Measurements from ENCODE around the gene SPINT4. TPM values are rescaled to one million over a fixed set of nuclear protein-coding genes. Genes with fewer than 3 reads are reported as not detected.

The SPINT4 gene
- total RNA-seq, 1 experiment from 2014 or later, result not detected

DNA sequence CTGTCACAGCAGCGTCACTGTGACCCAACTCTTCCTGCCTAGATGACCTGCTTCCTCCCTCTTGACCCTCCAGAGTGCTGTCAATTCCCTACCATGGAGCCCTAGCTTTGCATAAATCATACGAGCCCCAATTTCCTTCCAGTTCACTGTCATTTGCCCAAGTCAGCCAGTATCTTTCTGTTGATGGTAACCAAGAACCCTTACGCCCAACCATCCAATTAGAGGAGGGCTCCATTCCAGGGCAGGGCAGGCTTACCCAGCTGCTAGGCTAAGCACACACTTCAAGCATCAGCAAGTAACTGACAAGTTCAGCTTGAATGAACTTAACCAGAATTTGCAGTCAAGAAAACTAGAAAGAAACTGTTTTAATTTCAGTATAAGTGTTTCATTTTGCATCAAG is 43.8 kb downstream of the SPINT4 start:
- no peaks in the 10 kb centered on the region for H3K4me1 ChIP-seq (ENCODE audit: low read length)
- no peaks in the 10 kb centered on the region for H3K27me3 ChIP-seq (ENCODE audit: low read length)
- H3K9me3 ChIP-seq (ENCODE audit: low read length), result no peaks in the 10 kb centered on the region
- no peaks in the 10 kb centered on the region for H3K36me3 ChIP-seq (ENCODE audit: insufficient read depth, low read length)
- no peak overlapping the region for H3K4me3 ChIP-seq (ENCODE audit: low read length)
- no peaks in the 10 kb centered on the region for H3K9me2 ChIP-seq (replicated peaks; ENCODE audit: insufficient read depth, low read length)
- H3K9ac ChIP-seq (ENCODE audit: low read length), result no peak overlapping the region
- H3K79me2 ChIP-seq (ENCODE audit: low read length), result no peaks in the 10 kb centered on the region
- H2AFZ ChIP-seq (ENCODE audit: low read length), result no peak overlapping the region
- H4K20me1 ChIP-seq (ENCODE audit: insufficient read depth, low read depth, low read length), result no peaks in the 10 kb centered on the region
- no peak for DNase-seq
- no peak overlapping the region for H3K4me2 ChIP-seq (ENCODE audit: low read depth, low read length, poor library complexity, severe bottlenecking)
- no peak overlapping the region for H3K27ac ChIP-seq (ENCODE audit: low read length)

DNA sequence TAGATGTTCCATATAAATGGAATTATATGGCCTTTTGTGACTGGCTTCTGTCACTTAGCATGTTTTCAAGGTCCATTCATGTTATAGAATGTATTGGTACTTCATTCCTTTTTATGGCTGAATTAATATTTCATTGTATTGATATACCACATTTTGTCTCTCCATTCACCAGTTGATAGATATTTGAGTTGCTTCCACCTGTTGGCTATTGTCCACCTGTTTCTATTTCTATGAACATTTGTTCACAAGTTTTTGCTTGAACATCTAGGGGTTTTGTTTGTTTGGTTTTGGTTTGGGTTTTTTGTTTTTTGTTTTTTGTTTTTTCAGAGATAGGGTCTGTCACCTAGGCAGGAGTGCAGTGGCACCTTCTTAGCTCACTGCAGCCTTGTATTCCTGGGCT is 46.3 kb downstream of the SPINT4 start:
- Histone ChIP-seq H3K36me3 (ENCODE audit: insufficient read depth, low read length) (no peaks in the 10 kb centered on the region), H4K20me1 (ENCODE audit: insufficient read depth, low read depth, low read length) (no peaks in the 10 kb centered on the region), H3K79me2 (ENCODE audit: low read length) (no peaks in the 10 kb centered on the region), H3K4me3 (ENCODE audit: low read length) (no peak overlapping the region), H3K9me2 (replicated peaks; ENCODE audit: insufficient read depth, low read length) (no peaks in the 10 kb centered on the region), H2AFZ (ENCODE audit: low read length) (no peak overlapping the region), H3K9me3 (ENCODE audit: low read length) (no peaks in the 10 kb centered on the region), H3K4me2 (ENCODE audit: low read depth, low read length, poor library complexity, severe bottlenecking) (no peak overlapping the region), H3K27me3 (ENCODE audit: low read length) (no peaks in the 10 kb centered on the region), H3K4me1 (ENCODE audit: low read length) (peaks cover 4% of the 10 kb centered on the region), H3K9ac (ENCODE audit: low read length) (no peak overlapping the region), H3K27ac (ENCODE audit: low read length) (no peak overlapping the region)
- no peak for DNase-seq

DNA sequence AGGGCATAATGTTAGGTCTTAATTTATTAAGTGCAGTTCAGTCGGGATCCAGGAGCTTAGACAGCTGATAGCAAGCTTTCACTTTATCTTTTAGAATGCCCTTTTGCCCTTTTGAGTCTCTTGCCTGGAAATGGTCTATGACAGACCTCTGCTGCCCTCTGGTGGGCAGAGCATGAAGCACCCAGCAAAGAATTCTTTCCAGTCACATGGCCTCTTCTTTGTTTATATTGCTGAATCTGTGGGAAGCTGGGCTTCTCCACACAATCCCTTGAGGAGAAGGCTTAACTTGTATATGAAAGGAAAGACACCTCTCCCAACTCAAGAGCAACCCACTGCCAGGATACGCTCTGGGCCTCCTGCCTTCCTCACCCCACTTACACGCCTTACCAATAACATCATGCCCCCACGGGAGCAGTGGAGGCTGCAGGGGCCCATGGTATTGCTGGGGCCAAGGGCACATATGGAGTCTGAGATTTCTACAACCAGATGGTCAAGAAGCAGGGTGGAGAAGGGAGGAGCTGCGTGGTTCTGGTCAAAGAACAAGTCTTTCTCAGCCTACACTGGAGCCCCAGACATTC is 49.1 kb downstream of the SPINT4 start:
- Histone ChIP-seq H3K4me2 (ENCODE audit: low read depth, low read length, poor library complexity, severe bottlenecking) (no peak overlapping the region), H3K36me3 (ENCODE audit: insufficient read depth, low read length) (no peaks in the 10 kb centered on the region), H4K20me1 (ENCODE audit: insufficient read depth, low read depth, low read length) (no peaks in the 10 kb centered on the region), H3K9me2 (replicated peaks; ENCODE audit: insufficient read depth, low read length) (no peaks in the 10 kb centered on the region), H3K4me1 (ENCODE audit: low read length) (peaks cover 4% of the 10 kb centered on the region), H3K79me2 (ENCODE audit: low read length) (no peaks in the 10 kb centered on the region), H2AFZ (ENCODE audit: low read length) (peak overlapping the region; percentile 95; the same call in 1 of the 2 replicates), H3K9ac (ENCODE audit: low read length) (no peak overlapping the region), H3K4me3 (ENCODE audit: low read length) (no peak overlapping the region), H3K9me3 (ENCODE audit: low read length) (no peaks in the 10 kb centered on the region), H3K27me3 (ENCODE audit: low read length) (no peaks in the 10 kb centered on the region), H3K27ac (ENCODE audit: low read length) (no peak overlapping the region)
- peak; percentile 90 for DNase-seq

DNA sequence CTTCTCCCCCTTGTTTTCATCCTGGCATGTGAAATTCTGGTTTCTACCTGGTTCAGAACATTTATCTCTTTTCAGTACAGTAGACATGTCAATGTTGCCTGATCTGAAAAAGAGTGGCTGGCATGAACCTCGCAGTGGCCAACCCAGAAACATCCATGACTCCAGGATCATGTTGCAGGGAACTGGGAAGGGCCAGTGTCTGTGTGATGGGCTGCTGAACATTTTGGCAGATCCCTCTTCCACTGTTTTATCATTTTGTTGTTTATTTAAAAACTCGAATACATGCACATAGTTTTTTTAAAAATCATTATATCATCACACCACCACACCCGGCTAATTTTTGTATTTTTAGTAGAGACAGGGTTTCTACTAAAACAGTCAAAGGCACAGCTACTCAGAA is 50.5 kb downstream of the SPINT4 start:
- Histone ChIP-seq H3K9ac (ENCODE audit: low read length) (no peak overlapping the region), H4K20me1 (ENCODE audit: insufficient read depth, low read depth, low read length) (no peaks in the 10 kb centered on the region), H3K36me3 (ENCODE audit: insufficient read depth, low read length) (no peaks in the 10 kb centered on the region), H3K27ac (ENCODE audit: low read length) (no peak overlapping the region), H3K4me3 (ENCODE audit: low read length) (no peak overlapping the region), H3K79me2 (ENCODE audit: low read length) (no peaks in the 10 kb centered on the region), H3K9me3 (ENCODE audit: low read length) (no peaks in the 10 kb centered on the region), H3K4me2 (ENCODE audit: low read depth, low read length, poor library complexity, severe bottlenecking) (no peak overlapping the region), H3K9me2 (replicated peaks; ENCODE audit: insufficient read depth, low read length) (no peaks in the 10 kb centered on the region), H3K4me1 (ENCODE audit: low read length) (peaks cover 4% of the 10 kb centered on the region), H2AFZ (ENCODE audit: low read length) (no peak overlapping the region), H3K27me3 (ENCODE audit: low read length) (no peaks in the 10 kb centered on the region)
- DNase-seq, result no peak

DNA sequence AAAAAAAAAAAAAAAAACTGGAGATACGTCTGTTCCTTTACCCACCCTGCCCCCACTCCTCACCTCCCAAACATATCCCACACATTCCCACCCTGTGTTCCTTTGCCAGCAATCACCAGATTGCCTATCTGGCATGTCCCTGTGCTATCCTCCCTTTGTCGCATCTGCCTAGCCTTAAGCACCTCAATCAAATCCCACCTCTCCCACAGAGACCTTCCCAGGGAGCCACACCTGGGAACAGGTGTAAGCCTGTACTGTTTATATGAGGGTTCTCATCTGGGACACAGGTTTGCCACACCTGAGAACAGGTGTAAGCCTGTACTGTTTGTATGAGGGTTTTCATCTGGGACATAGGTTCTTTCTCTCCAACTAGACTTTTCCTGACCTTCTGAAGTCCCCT is 52.8 kb downstream of the SPINT4 start:
- Histone ChIP-seq H2AFZ (ENCODE audit: low read length) (no peak overlapping the region), H3K9me3 (ENCODE audit: low read length) (no peaks in the 10 kb centered on the region), H3K36me3 (ENCODE audit: insufficient read depth, low read length) (no peaks in the 10 kb centered on the region), H3K27ac (ENCODE audit: low read length) (no peak overlapping the region), H4K20me1 (ENCODE audit: insufficient read depth, low read depth, low read length) (no peaks in the 10 kb centered on the region), H3K4me1 (ENCODE audit: low read length) (peaks cover 4% of the 10 kb centered on the region), H3K4me2 (ENCODE audit: low read depth, low read length, poor library complexity, severe bottlenecking) (no peak overlapping the region), H3K9ac (ENCODE audit: low read length) (no peak overlapping the region), H3K9me2 (replicated peaks; ENCODE audit: insufficient read depth, low read length) (no peaks in the 10 kb centered on the region), H3K4me3 (ENCODE audit: low read length) (no peak overlapping the region), H3K27me3 (ENCODE audit: low read length) (no peaks in the 10 kb centered on the region), H3K79me2 (ENCODE audit: low read length) (no peaks in the 10 kb centered on the region)
- DNase-seq, result no peak

DNA sequence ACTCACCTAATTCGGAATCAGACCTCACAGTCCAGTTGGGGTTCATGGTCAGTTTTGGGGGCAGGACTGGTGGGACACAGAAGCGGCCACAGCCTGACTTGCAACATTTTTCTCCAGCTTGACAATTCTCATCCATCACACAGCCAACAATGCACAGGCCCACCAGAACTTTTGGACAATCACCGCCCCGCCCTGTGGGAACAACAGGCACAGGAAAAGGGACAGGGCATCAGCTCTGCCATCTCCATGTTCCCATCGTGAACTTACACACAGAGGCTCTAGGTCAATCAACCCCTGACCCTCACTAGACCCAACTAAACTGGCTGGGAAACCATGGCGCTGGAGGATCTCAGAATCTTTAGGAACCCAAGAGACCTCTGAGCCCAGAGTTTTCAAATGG is 53.3 kb downstream of the SPINT4 start:
- no peaks in the 10 kb centered on the region for H3K9me2 ChIP-seq (replicated peaks; ENCODE audit: insufficient read depth, low read length)
- H3K4me2 ChIP-seq (ENCODE audit: low read depth, low read length, poor library complexity, severe bottlenecking), result no peak overlapping the region
- H2AFZ ChIP-seq (ENCODE audit: low read length), result no peak overlapping the region
- no peaks in the 10 kb centered on the region for H3K79me2 ChIP-seq (ENCODE audit: low read length)
- H3K9ac ChIP-seq (ENCODE audit: low read length), result no peak overlapping the region
- H3K9me3 ChIP-seq (ENCODE audit: low read length), result no peaks in the 10 kb centered on the region
- no peak overlapping the region for H3K27ac ChIP-seq (ENCODE audit: low read length)
- no peak for DNase-seq
- no peak overlapping the region for H3K4me3 ChIP-seq (ENCODE audit: low read length)
- H3K36me3 ChIP-seq (ENCODE audit: insufficient read depth, low read length), result no peaks in the 10 kb centered on the region
- H4K20me1 ChIP-seq (ENCODE audit: insufficient read depth, low read depth, low read length), result no peaks in the 10 kb centered on the region
- H3K4me1 ChIP-seq (ENCODE audit: low read length), result peaks cover 4% of the 10 kb centered on the region
- no peaks in the 10 kb centered on the region for H3K27me3 ChIP-seq (ENCODE audit: low read length)

Small RNAs within 50 kb of the gene (small RNA-seq; reads per million reads assigned to genes)
- gene MIR3617 (not detected), gene SPINT5P (not detected)

Other genes with a start within 250 kb of the SPINT4 start
- gene SPINT3, start 206.7 kb upstream of the SPINT4 start, total RNA-seq (2014; rRNA removed; shearing (Covaris generic); ENCODE audit: low replicate concordance), result not detected in 2 replicates
- gene WFDC6, start 182.9 kb upstream of the SPINT4 start, total RNA-seq (2014; rRNA removed; shearing (Covaris generic); ENCODE audit: low replicate concordance), result not detected in 2 replicates
- gene EPPIN, start 174.9 kb upstream of the SPINT4 start, total RNA-seq (2014; rRNA removed; shearing (Covaris generic); ENCODE audit: low replicate concordance), result not detected in 2 replicates
- not detected in 2 replicates for gene WFDC8, start 143.1 kb upstream of the SPINT4 start, total RNA-seq (2014; rRNA removed; shearing (Covaris generic); ENCODE audit: low replicate concordance)
- gene WFDC10A, start 92.6 kb upstream of the SPINT4 start, total RNA-seq (2014; rRNA removed; shearing (Covaris generic); ENCODE audit: low replicate concordance), result not detected in 2 replicates
- not detected in 2 replicates for gene WFDC9, start 91.1 kb upstream of the SPINT4 start, total RNA-seq (2014; rRNA removed; shearing (Covaris generic); ENCODE audit: low replicate concordance)
- gene WFDC11, start 52.1 kb upstream of the SPINT4 start, total RNA-seq (2014; rRNA removed; shearing (Covaris generic); ENCODE audit: low replicate concordance), result not detected in 2 replicates
- gene WFDC13, start 20.3 kb upstream of the SPINT4 start, total RNA-seq (2014; rRNA removed; shearing (Covaris generic); ENCODE audit: low replicate concordance), result not detected in 2 replicates
- gene WFDC10B, start 17.3 kb upstream of the SPINT4 start, total RNA-seq (2014; rRNA removed; shearing (Covaris generic); ENCODE audit: low replicate concordance), result not detected in 2 replicates
- gene WFDC3, start 69.5 kb downstream of the SPINT4 start, total RNA-seq (2014; rRNA removed; shearing (Covaris generic); ENCODE audit: low replicate concordance), result not detected in 2 replicates
- gene DNTTIP1, start 69.6 kb downstream of the SPINT4 start, total RNA-seq (2014; rRNA removed; shearing (Covaris generic); ENCODE audit: low replicate concordance), result 14.2 and 36.0 TPM in 2 replicates
- gene UBE2C, start 90.3 kb downstream of the SPINT4 start, total RNA-seq (2014; rRNA removed; shearing (Covaris generic); ENCODE audit: low replicate concordance), result 124 and 141 TPM in 2 replicates
- gene TNNC2, start 105.0 kb downstream of the SPINT4 start, total RNA-seq (2014; rRNA removed; shearing (Covaris generic); ENCODE audit: low replicate concordance), result not detected in 2 replicates
- gene SNX21, start 111.5 kb downstream of the SPINT4 start, total RNA-seq (2014; rRNA removed; shearing (Covaris generic); ENCODE audit: low replicate concordance), result not detected in 2 replicates
- gene ACOT8, start 135.0 kb downstream of the SPINT4 start, total RNA-seq (2014; rRNA removed; shearing (Covaris generic); ENCODE audit: low replicate concordance), result 93.7 and 96.4 TPM in 2 replicates
- 8.9 and 9.9 TPM in 2 replicates for gene ZSWIM3, start 135.3 kb downstream of the SPINT4 start, total RNA-seq (2014; rRNA removed; shearing (Covaris generic); ENCODE audit: low replicate concordance)
- gene ZSWIM1, start 158.9 kb downstream of the SPINT4 start, total RNA-seq (2014; rRNA removed; shearing (Covaris generic); ENCODE audit: low replicate concordance), result 10.8 and 19.0 TPM in 2 replicates
- gene SPATA25, start 165.3 kb downstream of the SPINT4 start, total RNA-seq (2014; rRNA removed; shearing (Covaris generic); ENCODE audit: low replicate concordance), result 4.7 TPM in 1 of 2 replicates, not detected in the other
- gene NEURL2, start 168.9 kb downstream of the SPINT4 start, total RNA-seq (2014; rRNA removed; shearing (Covaris generic); ENCODE audit: low replicate concordance), result 3.1 and 4.3 TPM in 2 replicates
- 39.5 and 52.9 TPM in 2 replicates for gene CTSA, start 169.0 kb downstream of the SPINT4 start, total RNA-seq (2014; rRNA removed; shearing (Covaris generic); ENCODE audit: low replicate concordance)
- gene PLTP, start 189.8 kb downstream of the SPINT4 start, total RNA-seq (2014; rRNA removed; shearing (Covaris generic); ENCODE audit: low replicate concordance), result 19.8 and 29.0 TPM in 2 replicates
- 10.0 and 12.0 TPM in 2 replicates for gene PCIF1, start 212.3 kb downstream of the SPINT4 start, total RNA-seq (2014; rRNA removed; shearing (Covaris generic); ENCODE audit: low replicate concordance)
- 13.2 and 20.3 TPM in 2 replicates for gene ZNF335, start 249.9 kb downstream of the SPINT4 start, total RNA-seq (2014; rRNA removed; shearing (Covaris generic); ENCODE audit: low replicate concordance)